GM12892 (cell line): ENCODE data around the gene ERCC4.

Experiments used
- DNase-seq: peaks from one replicate; pipeline ENCODE4 v3.0.0; 2011; ENCODE audit not compliant: insufficient read length
- FAIRE-seq: peaks from 2 replicates; lab custom pipeline; 2011; peaks lifted over from hg19 to GRCh38; lab: Jason Lieb, UNC
- POLR2A ChIP-seq: IDR thresholded peaks from 2 replicates; pipeline ENCODE4 v1.6.1; 2011; ENCODE audit warnings: low read depth, low read length, control low read depth
- POLR2AphosphoS5 ChIP-seq: IDR thresholded peaks from 2 replicates; pipeline ENCODE4 v1.6.1; 2011; ENCODE audit warnings: low read depth, low read length, control low read depth
- TAF1 ChIP-seq: IDR thresholded peaks from 2 replicates; pipeline ENCODE4 v1.6.1; 2011; ENCODE audit warnings: low read depth, mild to moderate bottlenecking, control low read depth, low read length, borderline replicate concordance

ERCC4 gene

GRCh38 chr16:14001521-14001920 lies 81.6 kb downstream of the ERCC4 start:
- TF ChIP-seq POLR2A (no peak), TAF1 (no peak), POLR2AphosphoS5 (no peak)
- DNase-seq (no peak), FAIRE-seq (no peak)
